ENCODE data around the gene MOK.

- TF ChIP-seq CTCF (conservative IDR thresholded peaks at IDR 0.05 in 1 of 2, IDR thresholded peaks at IDR 0.05 in 1 of 2; ENCODE audit: extremely low read depth in 1 of 2, insufficient read depth in 1 of 2, low read depth in 1 of 2, low read length in 2 of 2), result no peak
- TF ChIP-seq EZH2 (IDR thresholded peaks at IDR 0.05; ENCODE audit: borderline replicate concordance, low read length), result no peak
These were observed 108.1 kb downstream of the MOK start for GRCh38 chr14:102196902-102197230.

All from mammary epithelial cell (primary cell).